Calu3 (cell line): ENCODE results near the gene RABGAP1L. TPM values are rescaled to one million over a fixed set of nuclear protein-coding genes. Genes with fewer than 3 reads are reported as not detected.

Experiments used
- BruUV-seq: library from RNA; stranded (reverse); fragments of 400-500 nt; replicated peaks from 2 replicates; lab custom pipeline; 2021; lab: Mats Ljungman, UMichigan
- CTCF ChIA-PET: fragments of 300-600 bp; sonication (Branson Sonifier 250); formaldehyde crosslinking; loops from one replicate; lab custom pipeline; 2022; ENCODE audit warnings: antibody characterized with exemption; lab: Charles Lee
- DNase-seq: peaks from one replicate; pipeline ENCODE4 v3.0.0; 2022
- H3K27ac Mint-ChIP-seq: one replicate; pipeline ENCODE4 v1.8.0; 2022; ENCODE audit warnings: mixed read lengths; ENCODE audit not compliant: unreplicated experiment
- H3K27me3 Mint-ChIP-seq: one replicate; pipeline ENCODE4 v1.8.0; 2022; ENCODE audit warnings: mixed read lengths; ENCODE audit not compliant: unreplicated experiment
- H3K36me3 Mint-ChIP-seq: one replicate; pipeline ENCODE4 v1.8.0; 2022; ENCODE audit warnings: mild to moderate bottlenecking, moderate library complexity, mixed read lengths; ENCODE audit not compliant: insufficient read depth, unreplicated experiment
- H3K4me1 Mint-ChIP-seq: one replicate; pipeline ENCODE4 v1.8.0; 2022; ENCODE audit warnings: mild to moderate bottlenecking, low read depth, mixed read lengths; ENCODE audit not compliant: unreplicated experiment
- H3K4me3 Mint-ChIP-seq: one replicate; pipeline ENCODE4 v1.8.0; 2022; ENCODE audit warnings: mild to moderate bottlenecking, low read depth, moderate library complexity, mixed read lengths; ENCODE audit not compliant: unreplicated experiment
- H3K9me3 Mint-ChIP-seq: one replicate; pipeline ENCODE4 v1.8.0; 2022; ENCODE audit warnings: low read depth, mixed read lengths; ENCODE audit not compliant: unreplicated experiment
- intact Hi-C: fragments of 100-400 bp; cut with micrococcal nuclease; formaldehyde crosslinking; loops from one replicate; pipeline ENCODE4 v1.10.0; 2022; ENCODE audit not compliant: unreplicated experiment
- total RNA-seq: library from RNA; stranded (reverse); gene quantifications from 2 replicates; pipeline ENCODE4 v1.2.3, GENCODE V29; 2022
- TF ChIP-seq, protein P1 (sequence below): fragments of 200-600 bp; IDR thresholded peaks from one replicate; pipeline ENCODE4 v1.8.0; 2022; ENCODE audit warnings: antibody characterized with exemption; ENCODE audit not compliant: unreplicated experiment

RABGAP1L gene
- total RNA-seq, 1 experiment from 2014 or later = 135 TPM

GRCh38 chr1:174654560-174654959 is 495.2 kb downstream of the RABGAP1L start:
- no peak for DNase-seq
- Mint-ChIP-seq H3K4me1 (peaks cover 15% of the 10 kb centered on the region), H3K9me3 (peaks cover 4% of the 10 kb centered on the region), H3K27ac (no peak overlapping the region), H3K36me3 (no peaks in the 10 kb centered on the region), H3K4me3 (no peak overlapping the region), H3K27me3 (no peaks in the 10 kb centered on the region)
- TF ChIP-seq, protein P1, sequence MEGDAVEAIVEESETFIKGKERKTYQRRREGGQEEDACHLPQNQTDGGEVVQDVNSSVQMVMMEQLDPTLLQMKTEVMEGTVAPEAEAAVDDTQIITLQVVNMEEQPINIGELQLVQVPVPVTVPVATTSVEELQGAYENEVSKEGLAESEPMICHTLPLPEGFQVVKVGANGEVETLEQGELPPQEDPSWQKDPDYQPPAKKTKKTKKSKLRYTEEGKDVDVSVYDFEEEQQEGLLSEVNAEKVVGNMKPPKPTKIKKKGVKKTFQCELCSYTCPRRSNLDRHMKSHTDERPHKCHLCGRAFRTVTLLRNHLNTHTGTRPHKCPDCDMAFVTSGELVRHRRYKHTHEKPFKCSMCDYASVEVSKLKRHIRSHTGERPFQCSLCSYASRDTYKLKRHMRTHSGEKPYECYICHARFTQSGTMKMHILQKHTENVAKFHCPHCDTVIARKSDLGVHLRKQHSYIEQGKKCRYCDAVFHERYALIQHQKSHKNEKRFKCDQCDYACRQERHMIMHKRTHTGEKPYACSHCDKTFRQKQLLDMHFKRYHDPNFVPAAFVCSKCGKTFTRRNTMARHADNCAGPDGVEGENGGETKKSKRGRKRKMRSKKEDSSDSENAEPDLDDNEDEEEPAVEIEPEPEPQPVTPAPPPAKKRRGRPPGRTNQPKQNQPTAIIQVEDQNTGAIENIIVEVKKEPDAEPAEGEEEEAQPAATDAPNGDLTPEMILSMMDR = no peak
- CTCF ChIA-PET = no interaction called here
- no TSS peak for BruUV-seq
- intact Hi-C loops = no loop called here

DNA sequence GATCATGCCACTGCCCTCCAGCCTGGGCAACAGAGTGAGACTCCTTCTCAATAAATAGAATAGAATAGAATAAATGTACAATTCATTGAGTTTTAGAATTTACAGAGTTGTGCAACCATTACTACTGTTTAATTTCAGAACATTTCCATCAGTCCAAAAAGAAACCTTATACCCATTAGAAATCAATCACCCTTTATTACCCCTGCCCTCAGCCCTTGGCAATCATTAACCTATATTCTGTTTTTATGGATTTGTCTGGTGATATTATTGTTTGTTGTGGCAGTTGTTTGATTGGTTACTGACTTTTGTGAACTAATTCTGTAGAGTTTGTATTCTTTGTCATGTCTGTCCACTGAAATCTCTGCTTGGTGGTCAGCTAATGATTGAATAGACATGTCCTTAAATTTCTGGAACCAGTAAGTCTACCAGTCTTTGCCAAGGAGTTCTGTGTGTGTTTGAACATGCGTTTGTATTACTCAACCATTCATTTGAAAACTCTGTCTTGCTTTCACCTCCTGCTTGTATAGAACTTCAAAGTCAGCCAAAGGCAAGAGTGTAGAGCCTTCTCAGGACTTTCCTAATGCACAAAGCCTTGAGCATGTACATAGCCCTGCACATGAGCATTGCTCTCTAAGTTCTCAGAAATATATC is 497.2 kb downstream of the RABGAP1L start:
- Mint-ChIP-seq H3K27me3 (no peaks in the 10 kb centered on the region), H3K4me3 (no peak overlapping the region), H3K4me1 (peaks cover 29% of the 10 kb centered on the region), H3K27ac (no peak overlapping the region), H3K36me3 (no peaks in the 10 kb centered on the region), H3K9me3 (peaks cover 4% of the 10 kb centered on the region)
- CTCF ChIA-PET = interaction anchor here (0.6 kb wide), 1 partner anchor 597 kb away, joined by 4 read pairs; no protein-coding TSS in a partner anchor
- no peak for DNase-seq
- intact Hi-C loops = no loop called here
- no TSS peak for BruUV-seq
- TF ChIP-seq, protein P1 = no peak

DNA sequence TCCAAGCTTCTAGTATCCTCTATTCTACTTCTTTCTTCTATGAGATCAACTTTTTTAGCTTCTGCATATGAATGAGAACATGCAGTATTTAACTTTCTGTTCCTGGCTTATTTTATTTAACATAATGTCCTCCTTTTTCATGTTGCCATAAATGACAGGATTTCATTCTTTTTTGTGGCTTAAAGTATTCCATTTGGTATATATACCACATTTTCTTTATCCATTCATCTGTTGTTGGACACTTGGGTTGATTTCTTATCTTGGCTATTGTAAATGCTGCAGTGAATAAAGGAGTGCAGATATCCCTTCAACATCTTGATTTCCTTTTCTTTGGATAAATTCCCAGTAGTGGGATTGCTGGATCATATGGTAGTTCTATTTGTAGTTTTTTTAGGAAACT is 498.1 kb downstream of the RABGAP1L start:
- peaks cover 4% of the 10 kb centered on the region for H3K9me3 Mint-ChIP-seq
- intact Hi-C loops = no loop called here
- peaks cover 29% of the 10 kb centered on the region for H3K4me1 Mint-ChIP-seq
- no TSS peak for BruUV-seq
- CTCF ChIA-PET = interaction anchor here (0.6 kb wide), 2 partner anchors 287 to 598 kb away, joined by 4 to 7 read pairs; no protein-coding TSS in a partner anchor
- no peak for DNase-seq
- TF ChIP-seq, protein P1 = no peak
- no peaks in the 10 kb centered on the region for H3K27me3 Mint-ChIP-seq
- H3K4me3 Mint-ChIP-seq = no peak overlapping the region
- H3K36me3 Mint-ChIP-seq = no peaks in the 10 kb centered on the region
- H3K27ac Mint-ChIP-seq = no peak overlapping the region

DNA sequence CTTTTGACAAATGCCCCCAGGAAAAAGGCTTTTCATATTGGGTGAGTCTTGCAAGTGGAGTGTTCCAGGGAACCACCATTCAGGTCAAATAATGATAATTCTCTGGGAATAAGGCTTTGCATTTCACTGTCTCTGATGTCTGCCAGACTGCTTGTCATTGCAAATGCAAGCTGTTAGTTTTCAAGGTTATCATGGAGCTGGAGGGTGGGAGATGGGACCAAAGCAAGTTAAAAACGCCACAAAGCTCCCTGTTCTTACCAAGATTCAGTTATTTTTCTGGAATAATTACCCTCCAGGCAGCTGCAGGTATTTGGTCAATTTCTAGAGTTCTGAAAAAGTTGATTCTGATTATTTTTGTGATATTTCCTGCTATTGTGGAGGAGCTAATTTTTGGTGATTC is 498.6 kb downstream of the RABGAP1L start:
- CTCF ChIA-PET = no interaction called here
- Mint-ChIP-seq H3K4me1 (peaks cover 29% of the 10 kb centered on the region), H3K9me3 (peaks cover 2% of the 10 kb centered on the region), H3K27ac (no peak overlapping the region), H3K36me3 (no peaks in the 10 kb centered on the region), H3K4me3 (no peak overlapping the region), H3K27me3 (no peaks in the 10 kb centered on the region)
- intact Hi-C loops = no loop called here
- TF ChIP-seq, protein P1 = no peak
- no TSS peak for BruUV-seq
- no peak for DNase-seq
